ENCODE data around the gene VAC14. TPM values are rescaled to one million over a fixed set of nuclear protein-coding genes. Genes with fewer than 3 reads are reported as not detected.

Gene VAC14
- total and polyA plus RNA-seq, 2 experiments from 2014 or later = 42.3 to 77.7 TPM

DNA sequence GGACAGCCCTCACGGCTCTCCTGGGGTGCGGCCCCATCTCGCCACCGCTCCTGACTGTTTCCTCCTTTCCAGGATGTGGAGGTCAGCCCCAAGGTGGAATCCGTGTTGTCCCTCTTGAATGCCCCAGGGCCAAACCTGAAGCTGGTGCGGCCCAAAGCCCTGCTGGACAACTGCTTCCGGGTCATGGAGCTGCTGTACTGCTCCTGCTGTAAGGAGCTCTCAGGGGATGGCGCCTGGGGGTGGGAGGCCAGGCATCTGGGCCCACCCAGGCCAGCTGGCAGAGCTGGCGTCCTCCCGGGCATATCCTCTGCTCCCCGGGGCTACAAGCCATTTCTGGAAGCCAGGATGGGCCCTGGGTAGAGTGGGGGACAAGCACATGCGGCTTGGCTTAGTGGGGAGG lies 141.4 kb downstream of the VAC14 start:
- Mint-ChIP-seq H3K4me1 (peaks cover 20% of the 10 kb centered on the region), H3K27me3 (ENCODE audit: insufficient read depth, low read depth, poor library complexity) (peaks cover 8% of the 10 kb centered on the region), H3K27ac (no peak overlapping the region), H3K9me3 (no peaks in the 10 kb centered on the region), H3K36me3 (ENCODE audit: low read depth) (no peaks in the 10 kb centered on the region; the same call in 2 of the 3 replicates), H3K4me3 (no peak overlapping the region)
- TF ChIP-seq JUNB (IDR thresholded peaks at IDR 0.05; ENCODE audit: unreplicated experiment) = no peak
- no peak for TF ChIP-seq CREB1 (CRISPR knock-in tag; IDR thresholded peaks at IDR 0.05; ENCODE audit: low read depth)
- TF ChIP-seq EZH2phosphoT487 (IDR thresholded peaks at IDR 0.05; ENCODE audit: unreplicated experiment) = no peak
- TF ChIP-seq ZNF114 (CRISPR knock-in tag; IDR thresholded peaks at IDR 0.05) = no peak
- TF ChIP-seq POLR2AphosphoS5 (IDR thresholded peaks at IDR 0.05; ENCODE audit: low read depth) = no peak
- TF ChIP-seq ZNF331 (CRISPR knock-in tag; IDR thresholded peaks at IDR 0.05; ENCODE audit: low read depth) = no peak
- no peak for TF ChIP-seq NANOG (IDR thresholded peaks at IDR 0.05; ENCODE audit: borderline replicate concordance)
- TF ChIP-seq EZH2 (IDR thresholded peaks at IDR 0.05; ENCODE audit: low read depth, unreplicated experiment) = no peak
- no peak for TF ChIP-seq REST (IDR thresholded peaks at IDR 0.05; ENCODE audit: unreplicated experiment)
- TF ChIP-seq CTCF (conservative IDR thresholded peaks at IDR 0.05; ENCODE audit: low read depth in 2 of 2) = no peak
- TF ChIP-seq, protein P1, sequence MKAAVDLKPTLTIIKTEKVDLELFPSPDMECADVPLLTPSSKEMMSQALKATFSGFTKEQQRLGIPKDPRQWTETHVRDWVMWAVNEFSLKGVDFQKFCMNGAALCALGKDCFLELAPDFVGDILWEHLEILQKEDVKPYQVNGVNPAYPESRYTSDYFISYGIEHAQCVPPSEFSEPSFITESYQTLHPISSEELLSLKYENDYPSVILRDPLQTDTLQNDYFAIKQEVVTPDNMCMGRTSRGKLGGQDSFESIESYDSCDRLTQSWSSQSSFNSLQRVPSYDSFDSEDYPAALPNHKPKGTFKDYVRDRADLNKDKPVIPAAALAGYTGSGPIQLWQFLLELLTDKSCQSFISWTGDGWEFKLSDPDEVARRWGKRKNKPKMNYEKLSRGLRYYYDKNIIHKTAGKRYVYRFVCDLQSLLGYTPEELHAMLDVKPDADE (IDR thresholded peaks at IDR 0.05) = no peak
- no peak for TF ChIP-seq ZNF462 (CRISPR knock-in tag; IDR thresholded peaks at IDR 0.05)
- TF ChIP-seq STAT1 (IDR thresholded peaks at IDR 0.05; ENCODE audit: unreplicated experiment) = no peak
- Histone ChIP-seq H3K4me3 (no peak overlapping the region), H3K27ac (ENCODE audit: low read depth) (no peak overlapping the region), H3K4me2 (no peak overlapping the region), H3F3A (replicated peaks; ENCODE audit: low read depth) (0 out of 2 replicates have a peak, but pooled peaks cover 5% of the 10 kb centered on the region), H3K9me2 (ENCODE audit: insufficient read depth) (no peaks in the 10 kb centered on the region), H4K20me1 (replicated peaks; ENCODE audit: insufficient read depth) (no peaks in the 10 kb centered on the region), H3K27me3 (ENCODE audit: insufficient read depth) (no peaks in the 10 kb centered on the region), H3K36me3 (ENCODE audit: insufficient read depth) (no peaks in the 10 kb centered on the region), H2AFZ (no peak overlapping the region), H3K79me2 (replicated peaks; ENCODE audit: insufficient read depth) (no peaks in the 10 kb centered on the region), H3K4me1 (ENCODE audit: insufficient read depth) (peaks cover 10% of the 10 kb centered on the region)
- DNase-seq (ENCODE audit: low spot score) (no peak), ATAC-seq (no peak)

Measured in GM23338 (cell line).